Measurements from ENCODE around the gene LY6G5C. TPM values are rescaled to one million over a fixed set of nuclear protein-coding genes. Genes with fewer than 3 reads are reported as not detected.

Gene LY6G5C
- total and polyA plus RNA-seq, 2 donors (not counting 1 experiment from before 2014, with no cell fraction given): 0.76 to 3.4 TPM

GRCh38 chr6:31661262-31662123 is 19.4 kb downstream of the LY6G5C start:
- no peaks in the 10 kb centered on the region for H3K27me3 ChIP-seq (replicated peaks in 1 of 4; ENCODE audit: control extremely low read depth in 1 of 4, control insufficient read depth in 3 of 4, insufficient read depth in 4 of 4, low read length in 3 of 4)
- DNase-seq (no peak), ATAC-seq (ENCODE audit: low read depth) (no peak)
- H2AFZ ChIP-seq (ENCODE audit: insufficient read depth, low read depth, low read length, poor library complexity, severe bottlenecking): peak overlapping the region; percentile 69
- Mint-ChIP-seq H3K27ac (peak overlapping the region; percentile 89), H3K4me1 (peaks cover 69% of the 10 kb centered on the region), H3K4me3 (peak overlapping the region; percentile 94), H3K9me3 (ENCODE audit: insufficient read depth) (no peaks in the 10 kb centered on the region), H3K27me3 (no peaks in the 10 kb centered on the region)
- peak overlapping the region; percentile 42 to 77 for H3K27ac ChIP-seq (ENCODE audit: low read length in 2 of 2)
- peaks cover 87% of the 10 kb centered on the region for H3K79me2 ChIP-seq (ENCODE audit: control insufficient read depth, insufficient read depth, low read length)
- CTCF ChIA-PET: interaction anchor here (0.6 to 2.4 kb wide), 10 partner anchors 10 to 1332 kb away, joined by 3 to 10 read pairs (median 3); partner anchors contain the start of gene NFKBIL1
- H3K9me3 ChIP-seq (ENCODE audit: control extremely low read depth in 1 of 3, control insufficient read depth in 2 of 3, insufficient read depth in 1 of 3, low read length in 2 of 3): no peaks in the 10 kb centered on the region
- POLR2A ChIA-PET: interaction anchor here (0.5 to 5.9 kb wide), 7 partner anchors 9 to 240 kb away, joined by 3 to 57 read pairs (median 4); partner anchors contain the start of genes BAG6, PRRC2A and ZBTB12
- H4K20me1 ChIP-seq (ENCODE audit: control insufficient read depth, insufficient read depth, low read length, poor library complexity, severe bottlenecking): peaks cover 24% of the 10 kb centered on the region
- H3K4me3 ChIP-seq (ENCODE audit: control extremely low read depth in 1 of 5, extremely low read depth in 1 of 5, insufficient read depth in 1 of 5, low read depth in 2 of 5, low read length in 4 of 5): peak overlapping the region in 3 of 5 experiments; percentile 63 to 98 (median 94)
- H3K36me3 ChIP-seq (replicated peaks in 1 of 2; ENCODE audit: control extremely low read depth in 1 of 2, control insufficient read depth in 1 of 2, extremely low read depth in 1 of 2, insufficient read depth in 2 of 2, low read length in 1 of 2): peaks cover 0 to 44% of the 10 kb centered on the region in 2 experiments
- intact Hi-C loops (cut with micrococcal nuclease): loop anchor here (2.0 kb wide), 1 partner anchor 65 kb away; no protein-coding TSS in a partner anchor
- peak overlapping the region; percentile 88 for H3K4me2 ChIP-seq (replicated peaks; ENCODE audit: low read depth, low read length, poor library complexity, severe bottlenecking)
- peaks cover 45 to 65% of the 10 kb centered on the region in 2 donors for H3K4me1 ChIP-seq (ENCODE audit: control insufficient read depth in 2 of 2, insufficient read depth in 2 of 2, low read length in 2 of 2)
- H3K9ac ChIP-seq (ENCODE audit: low read length): peak overlapping the region; percentile 87
- no peak for TF ChIP-seq CTCF (IDR thresholded peaks at IDR 0.05)
- TF ChIP-seq EZH2 (IDR thresholded peaks at IDR 0.05; ENCODE audit: borderline replicate concordance, insufficient read depth, low read depth, low read length, poor library complexity, severe bottlenecking): no peak
- WGBS (ENCODE audit: insufficient coverage): 97% methylated on average over 9 of the region's 12 CpGs

All from B cell (primary cell).